GM12891 (cell line): ENCODE results near the gene SYNE1.

Experiments used
- PAX5 ChIP-seq: IDR thresholded peaks from 2 replicates; pipeline ENCODE4 v1.6.1; 2011; ENCODE audit warnings: low read length, moderate library complexity, mild to moderate bottlenecking; ENCODE audit not compliant: insufficient read depth, severe bottlenecking
- POLR2A ChIP-seq: IDR thresholded peaks from 2 replicates; pipeline ENCODE4 v1.6.1; 2011; ENCODE audit warnings: low read depth, low read length, control low read depth
- POLR2AphosphoS5 ChIP-seq: IDR thresholded peaks from 2 replicates; pipeline ENCODE4 v1.6.1; 2011; ENCODE audit warnings: low read depth, low read length, control low read depth
- POU2F2 ChIP-seq: IDR thresholded peaks from 2 replicates; pipeline ENCODE4 v1.6.1; 2011; ENCODE audit warnings: low read depth, mild to moderate bottlenecking, control low read depth, low read length, moderate library complexity
- SPI1 ChIP-seq: IDR thresholded peaks from 2 replicates; pipeline ENCODE4 v1.6.1; 2011; ENCODE audit warnings: low read depth, low read length, control low read depth
- TAF1 ChIP-seq: IDR thresholded peaks from 2 replicates; pipeline ENCODE4 v1.6.1; 2011; ENCODE audit warnings: low read depth, low read length, control low read depth

GRCh38 chr6:152301765-152302568 lies 335.2 kb downstream of the SYNE1 start:
- TF ChIP-seq SPI1: no peak
- TF ChIP-seq POLR2A: peak; percentile 65
- TF ChIP-seq POLR2AphosphoS5: no peak
- no peak for TF ChIP-seq TAF1
- 0 out of 2 replicates have a peak, but pooled peaks have one; percentile 27 for TF ChIP-seq POU2F2
- TF ChIP-seq PAX5: no peak
